ENCODE measurements around the gene FBXO27.
"Not testable (repeated sequence)": the region's sequence is repeated elsewhere in the genome, so short reads cannot be mapped to it uniquely, and the experiment has no call there.

FBXO27 gene

DNA sequence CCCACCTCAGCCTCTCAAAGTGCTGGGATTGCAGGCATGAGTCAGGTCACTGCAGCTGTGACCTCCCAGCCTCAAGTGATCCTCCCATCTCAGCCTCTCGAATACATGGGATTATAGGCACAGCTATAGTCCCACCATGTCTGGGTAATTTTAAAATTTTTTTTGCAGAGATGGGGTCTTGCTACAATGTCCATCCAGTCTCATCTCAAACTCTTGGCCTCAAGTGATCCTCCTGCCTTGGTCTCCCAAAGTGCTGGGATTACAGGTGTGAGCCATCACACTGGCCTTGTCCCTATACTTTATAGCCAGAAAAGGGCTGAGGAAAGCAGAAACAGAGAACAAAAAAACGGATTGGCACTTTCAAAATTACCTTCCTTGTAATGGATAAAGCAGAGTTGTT, 4.8 kb upstream of the FBXO27 start:
- DNase-seq = no peak

DNA sequence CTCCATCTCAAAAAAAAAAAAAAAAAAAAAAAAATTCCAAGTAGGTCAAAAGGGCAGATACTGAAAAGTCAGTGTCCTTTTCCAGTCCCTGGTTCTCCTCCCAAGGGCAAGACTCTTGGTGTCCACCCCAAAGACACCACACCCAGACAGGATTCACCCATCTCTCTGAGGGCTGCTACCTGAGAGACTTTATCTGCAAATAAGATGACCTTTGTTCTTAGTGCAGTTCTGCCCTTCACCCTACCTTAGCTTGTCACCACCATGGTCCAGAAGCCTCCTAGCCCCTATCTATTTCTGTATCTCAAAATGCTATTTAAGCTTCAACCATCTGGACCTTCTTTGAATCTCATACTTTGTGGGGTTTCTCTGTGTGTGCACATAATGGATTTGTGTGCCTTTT, 4.2 kb upstream of the FBXO27 start:
- no peak for DNase-seq

GRCh38 chr19:39031368-39032062, 834 bp downstream of the FBXO27 start:
- DNase-seq = peak; percentile 36 to 43 (median 39)

- DNase-seq = no peak
These were observed 1.4 kb downstream of the FBXO27 start for GRCh38 chr19:39030854-39031367.

DNA sequence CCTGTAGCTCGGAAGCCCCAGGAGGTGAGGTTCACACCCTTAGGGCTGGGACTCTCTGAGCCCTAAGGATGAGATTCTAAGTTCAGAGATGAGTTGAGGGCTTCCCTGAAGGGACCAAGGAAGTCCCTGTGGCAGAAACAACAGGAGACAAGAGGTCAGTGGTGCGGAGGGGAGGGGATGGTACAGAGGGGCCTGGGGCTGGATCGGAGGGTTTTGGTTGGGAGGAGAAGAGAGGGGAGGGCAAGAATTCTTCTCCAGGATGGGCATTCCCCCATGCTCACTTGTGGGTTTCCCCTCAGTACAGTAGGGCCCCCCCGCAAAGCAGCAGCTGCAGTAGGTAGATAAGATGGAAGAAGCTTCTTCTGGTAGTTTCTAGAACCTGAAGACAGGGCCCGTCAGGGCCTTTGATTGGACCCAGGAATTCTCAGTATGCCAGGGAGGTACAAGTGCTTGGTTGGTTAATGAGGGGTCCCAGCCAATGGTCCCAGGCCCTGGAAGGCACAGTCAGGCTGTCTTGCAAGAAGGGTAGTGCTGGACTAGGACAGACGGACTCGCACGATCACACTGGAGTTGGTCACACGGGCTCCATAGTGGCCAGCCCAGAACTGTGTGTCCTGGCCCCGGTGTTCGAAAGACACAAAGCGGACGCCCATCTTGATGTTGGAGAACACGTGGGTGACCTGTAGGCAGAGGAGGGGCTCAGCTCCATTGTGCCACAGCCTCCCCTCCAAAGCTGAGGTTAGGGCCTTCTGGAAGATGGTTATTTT, 7.3 kb downstream of the FBXO27 start:
- no peak for DNase-seq

DNA sequence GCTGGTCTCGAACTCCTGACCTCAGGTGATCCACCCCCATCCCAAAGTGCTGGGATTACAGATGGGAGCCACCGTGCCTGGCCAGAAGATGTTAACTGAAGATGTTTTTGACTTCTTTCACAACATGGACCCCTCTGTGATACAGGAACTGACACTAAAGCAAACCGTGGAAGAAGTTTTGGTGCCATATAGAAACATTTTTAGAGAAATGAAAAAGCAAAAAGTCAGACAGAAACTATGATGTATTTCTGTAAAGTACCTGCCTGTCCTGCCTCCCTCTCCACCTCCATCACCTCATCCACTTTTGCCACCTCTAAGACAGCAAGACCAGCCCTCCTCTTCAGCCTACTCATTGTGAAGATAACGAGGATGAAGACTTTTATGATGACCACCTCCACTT, 11.3 kb downstream of the FBXO27 start:
- no peak for DNase-seq

- no peak for DNase-seq
These were observed 14.7 kb downstream of the FBXO27 start for GRCh38 chr19:39017646-39018045.

DNA sequence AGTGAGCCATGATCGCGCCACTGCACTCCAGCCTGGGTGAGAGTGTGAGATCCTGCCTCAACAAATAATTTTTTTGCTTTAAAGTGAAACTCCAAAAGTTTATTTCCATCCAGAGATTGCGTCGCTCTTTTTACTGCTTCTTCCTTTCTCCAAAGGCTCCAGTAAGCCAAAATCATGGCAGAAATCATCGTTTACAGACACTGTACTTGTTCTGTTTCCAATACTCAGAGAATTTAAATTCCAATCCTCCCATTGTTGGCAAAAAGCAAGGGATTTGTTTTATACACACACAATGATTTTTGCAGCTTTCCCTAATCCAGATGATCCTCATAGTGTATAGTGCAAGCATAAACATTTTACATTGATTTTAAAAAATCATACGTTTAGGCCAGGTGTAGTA, 15.3 kb downstream of the FBXO27 start:
- DNase-seq = no peak

GRCh38 chr19:39014037-39014436, 18.3 kb downstream of the FBXO27 start:
- no peak for DNase-seq

DNA sequence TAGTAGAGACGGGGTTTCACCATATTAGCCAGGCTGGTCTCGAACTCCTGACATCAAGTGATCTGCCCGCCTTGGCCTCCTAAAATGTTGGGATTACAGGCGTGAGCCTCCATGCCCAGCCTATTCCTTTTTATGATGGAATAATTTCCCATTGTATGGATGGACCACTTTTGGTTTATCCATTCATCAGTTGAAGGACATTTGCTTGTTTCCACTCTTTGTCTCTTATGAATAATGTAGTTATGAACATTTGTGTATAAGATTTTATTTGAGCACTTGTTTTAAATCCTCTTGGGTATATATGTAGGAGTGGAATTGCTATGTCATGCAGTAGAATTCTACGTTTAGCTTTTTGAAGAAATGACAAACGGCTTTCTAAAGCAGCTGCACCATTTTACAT, 23.3 kb downstream of the FBXO27 start:
- DNase-seq = no peak

DNA sequence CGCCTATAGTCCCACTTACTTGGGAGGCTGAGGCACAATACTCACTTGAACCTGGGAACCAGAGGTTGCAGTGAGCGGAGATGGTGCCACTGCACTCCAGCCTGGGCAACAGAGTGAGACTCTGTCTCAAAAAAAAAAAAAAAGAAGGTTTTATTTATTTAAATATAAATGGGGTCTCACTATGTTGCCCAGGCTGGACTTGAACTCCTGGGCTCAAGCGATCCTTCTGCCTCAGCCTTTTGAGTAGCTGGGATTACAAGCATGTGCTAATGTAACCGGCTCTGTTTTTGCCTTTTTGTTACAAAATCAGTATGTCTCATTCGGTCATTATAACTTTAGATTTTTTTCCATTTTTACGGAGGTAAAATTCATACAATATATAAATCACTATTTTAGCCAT, 24.2 kb downstream of the FBXO27 start:
- no peak for DNase-seq

GRCh38 chr19:39007096-39007495, 25.3 kb downstream of the FBXO27 start:
- no peak for DNase-seq

GRCh38 chr19:39004403-39004802, 27.9 kb downstream of the FBXO27 start:
- DNase-seq = no peak

DNA sequence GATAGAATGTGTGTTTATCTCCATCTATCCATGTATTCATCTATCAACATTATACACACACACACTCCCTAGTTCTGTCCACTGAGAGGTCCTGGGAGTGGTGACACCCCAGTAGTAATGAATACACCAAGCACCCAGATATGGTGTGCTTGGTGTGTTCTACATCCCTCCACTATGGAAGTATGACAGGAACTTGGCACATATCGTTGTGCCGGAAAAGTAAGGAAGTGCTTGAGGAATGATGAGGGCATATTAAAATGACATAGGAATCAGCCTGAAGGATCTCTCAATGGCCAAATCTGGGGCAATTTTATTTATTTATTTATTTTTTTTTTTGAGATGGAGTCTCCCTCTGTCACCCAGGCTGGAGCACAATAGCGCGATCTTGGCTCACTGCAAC, 28.6 kb downstream of the FBXO27 start:
- DNase-seq = no peak

- no peak for DNase-seq
These were observed 29.2 kb downstream of the FBXO27 start for GRCh38 chr19:39003188-39003587.

- no peak for DNase-seq
These were observed 31.3 kb downstream of the FBXO27 start for GRCh38 chr19:39001041-39001440.

DNA sequence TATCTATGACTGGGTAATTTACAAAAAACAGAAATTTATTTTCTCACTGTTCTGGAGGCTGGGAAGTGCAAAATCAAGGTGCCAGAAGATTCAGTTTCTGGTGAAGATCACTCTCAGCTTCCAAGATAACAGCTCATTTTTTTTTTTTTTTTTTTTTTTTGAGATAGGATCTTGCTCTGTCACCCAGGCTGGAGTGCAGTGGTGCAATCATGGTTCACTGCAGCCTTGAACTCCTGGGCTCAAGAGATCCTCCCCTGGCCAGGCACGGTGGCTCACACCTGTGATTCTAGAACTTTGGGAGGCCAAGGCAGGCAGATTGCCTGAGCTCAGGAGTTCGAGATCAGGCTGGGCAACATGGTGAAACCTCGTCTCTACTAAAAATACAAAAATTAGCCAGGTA, 34.8 kb downstream of the FBXO27 start:
- not testable (repeated sequence) for DNase-seq

- DNase-seq = peak; percentile 48 to 66 (median 53)
These were observed 39.1 kb downstream of the FBXO27 start for GRCh38 chr19:38993271-38993670.

GRCh38 chr19:38990949-38991697, 41.2 kb downstream of the FBXO27 start:
- DNase-seq = no peak

GRCh38 chr19:38989614-38990013, 42.7 kb downstream of the FBXO27 start:
- not testable (repeated sequence) for DNase-seq

- no peak for DNase-seq
These were observed 43.2 kb downstream of the FBXO27 start for GRCh38 chr19:38989066-38989605.

- not testable (repeated sequence) for DNase-seq
These were observed 43.7 kb downstream of the FBXO27 start for GRCh38 chr19:38988627-38989026.

DNA sequence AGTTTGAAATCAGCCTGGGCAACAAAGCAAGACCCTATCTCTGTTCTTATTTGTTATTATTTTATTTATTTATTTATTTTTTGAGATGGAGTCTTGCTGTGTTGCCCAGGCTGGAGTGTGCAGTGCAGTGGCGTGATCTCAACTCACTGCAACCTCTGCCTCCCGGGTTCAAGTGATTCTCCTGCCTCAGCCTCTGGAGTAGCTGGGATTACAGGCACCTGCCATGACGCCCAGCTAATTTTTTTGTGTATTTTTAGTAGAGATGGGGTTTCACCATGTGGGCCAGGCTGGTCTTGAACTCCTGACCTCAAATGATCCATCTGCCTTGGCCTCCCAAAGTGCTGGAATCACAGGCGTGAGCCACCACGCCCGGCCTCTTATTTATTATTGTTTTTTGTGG, 44.6 kb downstream of the FBXO27 start:
- not testable (repeated sequence) for DNase-seq
